SH-SY5Y (cell line): ENCODE measurements around the gene TTR.

Source experiments
- GATA2 ChIP-seq: IDR thresholded peaks from 2 replicates; pipeline ENCODE4 v1.6.1; 2011; ENCODE audit warnings: mild to moderate bottlenecking, low read depth, low read length
- GATA3 ChIP-seq: IDR thresholded peaks from 2 replicates; pipeline ENCODE4 v1.6.1; 2011; ENCODE audit warnings: low read depth, mild to moderate bottlenecking, low read length, moderate library complexity

- TF ChIP-seq GATA2 (no peak), GATA3 (no peak)
Observed at GRCh38 chr18:31645411-31645810, 53.7 kb downstream of the TTR start.
